Measurements from ENCODE around the gene SDSL.
A peak's percentile ranks its signal among the peaks of the same experiment; 100 is the strongest.

GRCh38 chr12:113462117-113462774, 40.1 kb downstream of the SDSL start:
- peak; percentile 37 to 55 (median 48) for TF ChIP-seq CTCF (IDR thresholded peaks at IDR 0.05)
- no peak for TF ChIP-seq POLR2AphosphoS5 (IDR thresholded peaks at IDR 0.05; ENCODE audit: insufficient read depth in 1 of 2, low read depth in 1 of 2)
- no peak for TF ChIP-seq POLR2A (IDR thresholded peaks at IDR 0.05)
